ENCODE measurements around the gene EXD3.
"Not testable (repeated sequence)": the region's sequence is repeated elsewhere in the genome, so short reads cannot be mapped to it uniquely, and the experiment has no call there.

DNA sequence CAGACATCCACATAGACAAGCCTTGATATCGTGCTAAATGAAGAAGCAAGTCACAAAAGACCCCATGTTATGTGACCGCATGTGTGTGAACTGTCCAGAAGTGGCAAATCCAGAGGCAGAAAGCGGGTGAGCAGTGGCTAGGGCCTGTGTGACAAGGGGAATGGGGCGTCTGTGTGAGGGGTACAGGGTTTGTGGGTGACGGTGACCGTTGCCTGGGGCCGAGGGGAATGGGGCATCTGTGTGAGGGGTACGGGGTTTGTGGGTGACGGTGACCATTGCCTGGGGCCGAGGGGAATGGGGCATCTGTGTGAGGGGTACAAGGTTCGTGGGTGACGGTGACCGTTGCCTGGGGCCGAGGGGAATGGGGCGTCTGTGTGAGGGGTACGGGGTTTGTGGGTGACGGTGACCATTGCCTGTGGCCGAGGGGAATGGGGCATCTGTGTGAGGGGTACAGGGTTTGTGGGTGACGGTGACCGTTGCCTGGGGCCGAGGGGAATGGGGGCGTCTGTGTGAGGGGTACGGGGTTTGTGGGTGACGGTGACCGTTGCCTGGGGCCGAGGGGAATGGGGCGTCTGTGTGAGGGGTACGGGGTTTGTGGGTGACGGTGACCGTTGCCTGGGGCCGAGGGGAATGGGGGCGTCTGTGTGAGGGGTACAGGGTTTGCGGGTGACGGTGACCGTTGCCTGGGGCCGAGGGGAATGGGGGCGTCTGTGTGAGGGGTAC, 44.1 kb downstream of the EXD3 start:
- TF ChIP-seq, protein P1, sequence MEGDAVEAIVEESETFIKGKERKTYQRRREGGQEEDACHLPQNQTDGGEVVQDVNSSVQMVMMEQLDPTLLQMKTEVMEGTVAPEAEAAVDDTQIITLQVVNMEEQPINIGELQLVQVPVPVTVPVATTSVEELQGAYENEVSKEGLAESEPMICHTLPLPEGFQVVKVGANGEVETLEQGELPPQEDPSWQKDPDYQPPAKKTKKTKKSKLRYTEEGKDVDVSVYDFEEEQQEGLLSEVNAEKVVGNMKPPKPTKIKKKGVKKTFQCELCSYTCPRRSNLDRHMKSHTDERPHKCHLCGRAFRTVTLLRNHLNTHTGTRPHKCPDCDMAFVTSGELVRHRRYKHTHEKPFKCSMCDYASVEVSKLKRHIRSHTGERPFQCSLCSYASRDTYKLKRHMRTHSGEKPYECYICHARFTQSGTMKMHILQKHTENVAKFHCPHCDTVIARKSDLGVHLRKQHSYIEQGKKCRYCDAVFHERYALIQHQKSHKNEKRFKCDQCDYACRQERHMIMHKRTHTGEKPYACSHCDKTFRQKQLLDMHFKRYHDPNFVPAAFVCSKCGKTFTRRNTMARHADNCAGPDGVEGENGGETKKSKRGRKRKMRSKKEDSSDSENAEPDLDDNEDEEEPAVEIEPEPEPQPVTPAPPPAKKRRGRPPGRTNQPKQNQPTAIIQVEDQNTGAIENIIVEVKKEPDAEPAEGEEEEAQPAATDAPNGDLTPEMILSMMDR (conservative IDR thresholded peaks at IDR 0.05 in 1 of 2, IDR thresholded peaks at IDR 0.05 in 1 of 2; ENCODE audit: low read depth in 1 of 2, low read length in 2 of 2): not testable (repeated sequence)
- not testable (repeated sequence) for TF ChIP-seq EZH2 (IDR thresholded peaks at IDR 0.05; ENCODE audit: low read length, missing control alignments)
